ENCODE data around the gene PITPNB. TPM values are rescaled to one million over a fixed set of nuclear protein-coding genes. Genes with fewer than 3 reads are reported as not detected.

The PITPNB gene
- total and polyA plus RNA-seq, 4 experiments from 2014 or later = 68.8 to 88.4 (median 74.4) TPM

DNA sequence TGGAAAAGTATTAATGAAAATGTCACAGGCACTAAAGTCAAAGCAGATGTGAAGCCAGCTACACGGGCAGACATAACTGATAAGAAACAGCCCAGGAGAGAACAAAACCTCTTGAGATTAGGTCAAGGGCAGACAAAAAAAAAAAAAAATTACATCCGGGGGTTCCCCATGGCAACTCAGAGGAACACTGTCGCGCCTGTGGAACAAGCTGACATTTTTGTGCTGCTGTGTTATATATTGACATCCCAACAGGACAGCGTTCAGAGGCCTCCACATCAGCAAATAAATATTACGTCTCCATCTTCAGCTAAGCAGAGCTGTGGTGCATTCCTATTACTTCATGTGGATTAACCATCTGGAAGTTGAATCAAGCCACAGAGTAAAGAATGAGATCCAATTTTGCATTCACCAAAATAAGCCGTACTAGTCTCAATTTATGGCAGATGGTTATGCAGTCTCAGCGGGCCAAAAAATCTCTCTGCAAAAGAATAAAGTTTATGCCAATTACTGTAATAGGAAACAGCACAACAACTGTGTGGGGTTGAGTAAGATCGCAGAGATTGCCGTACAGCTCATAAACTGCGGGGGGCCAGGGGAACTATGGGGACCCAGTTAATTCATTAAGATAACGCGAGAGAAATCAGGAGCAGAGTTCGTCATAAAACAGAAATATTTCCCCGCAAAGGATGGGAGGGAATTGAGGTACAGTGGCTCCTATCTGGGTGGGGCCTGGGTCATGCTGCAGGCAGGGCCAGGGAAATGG is 76.2 kb downstream of the PITPNB start:
- POLR2A ChIA-PET (ENCODE audit: partially characterized antibody) = no interaction called here
- H3K4me1 Mint-ChIP-seq = peaks cover 0 to 2% (median 0%) of the 10 kb centered on the region in 4 donors

DNA sequence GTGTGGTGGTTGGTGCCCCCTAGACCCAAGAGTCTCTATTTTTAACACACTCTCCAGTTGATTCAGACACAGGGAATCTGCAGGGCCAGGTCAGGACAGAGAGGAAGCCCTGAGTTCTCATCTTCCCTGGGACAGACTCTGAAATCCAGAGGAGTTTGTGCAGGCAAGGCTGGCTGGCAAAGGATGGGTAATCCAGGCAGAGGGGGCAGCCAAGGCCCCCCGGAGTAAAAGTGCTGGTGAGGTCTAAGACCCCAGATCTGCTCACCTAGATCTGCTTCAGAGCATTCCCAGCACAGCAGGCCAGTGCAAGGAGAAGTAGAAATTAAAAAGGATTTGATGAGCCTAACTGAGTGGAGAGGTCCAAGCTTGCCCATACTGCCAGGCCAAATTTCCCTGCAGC is 76.9 kb downstream of the PITPNB start:
- intact Hi-C loops (cut with micrococcal nuclease) = no loop called here
- DNase-seq = no peak
- CTCF ChIA-PET (ENCODE audit: partially characterized antibody) = no interaction called here
- Histone ChIP-seq H3K36me3 (ENCODE audit: insufficient read depth, low read length) (peaks cover 6% of the 10 kb centered on the region), H3K4me3 (ENCODE audit: low read length in 2 of 2) (no peak overlapping the region), H3K9me3 (ENCODE audit: control insufficient read depth in 1 of 2, low read length in 2 of 2) (no peaks in the 10 kb centered on the region), H3K4me1 (ENCODE audit: insufficient read depth, low read length) (no peaks in the 10 kb centered on the region), H3K27me3 (ENCODE audit: insufficient read depth, low read length) (no peaks in the 10 kb centered on the region), H3K27ac (ENCODE audit: low read depth, low read length) (no peak overlapping the region)
- peaks cover 46% of the 10 kb centered on the region in 2 donors for H3K36me3 Mint-ChIP-seq
- POLR2A ChIA-PET (ENCODE audit: partially characterized antibody) = no interaction called here
- no peak overlapping the region for H3K4me3 Mint-ChIP-seq
- H3K9me3 Mint-ChIP-seq = peaks cover 0 to 13% (median 7%) of the 10 kb centered on the region in 8 donors
- H3K27ac Mint-ChIP-seq = no peak overlapping the region
- H3K27me3 Mint-ChIP-seq = no peaks in the 10 kb centered on the region
- H3K4me1 Mint-ChIP-seq = peaks cover 0 to 2% (median 0%) of the 10 kb centered on the region in 4 donors

More for the DNA sequence above, 76.2 kb downstream of the PITPNB start:
- no peaks in the 10 kb centered on the region for H3K27me3 Mint-ChIP-seq
- H3K9me3 Mint-ChIP-seq = peaks cover 0 to 10% (median 3%) of the 10 kb centered on the region in 8 donors
- intact Hi-C loops (cut with micrococcal nuclease) = no loop called here
- H3K4me3 Mint-ChIP-seq = no peak overlapping the region
- no peaks in the 10 kb centered on the region for H3K9me3 ChIP-seq (ENCODE audit: control insufficient read depth in 1 of 2, low read length in 2 of 2)
- CTCF ChIA-PET (ENCODE audit: partially characterized antibody) = no interaction called here
- no peak for DNase-seq
- no peak overlapping the region for H3K4me3 ChIP-seq (ENCODE audit: low read length in 2 of 2)
- H3K36me3 Mint-ChIP-seq = peaks cover 41 to 45% of the 10 kb centered on the region in 2 donors
- H3K36me3 ChIP-seq (ENCODE audit: insufficient read depth, low read length) = peaks cover 6% of the 10 kb centered on the region
- no peak overlapping the region for H3K27ac ChIP-seq (ENCODE audit: low read depth, low read length)
- H3K27ac Mint-ChIP-seq = peak overlapping the region in 1 of 7 donors; percentile 71
- no peaks in the 10 kb centered on the region for H3K27me3 ChIP-seq (ENCODE audit: insufficient read depth, low read length)
- no peaks in the 10 kb centered on the region for H3K4me1 ChIP-seq (ENCODE audit: insufficient read depth, low read length)

GRCh38 chr22:27840436-27840835 is 78.6 kb downstream of the PITPNB start:
- H3K27me3 Mint-ChIP-seq = no peaks in the 10 kb centered on the region
- POLR2A ChIA-PET (ENCODE audit: partially characterized antibody) = no interaction called here
- H3K4me3 Mint-ChIP-seq = no peak overlapping the region
- CTCF ChIA-PET (ENCODE audit: partially characterized antibody) = no interaction called here
- no peaks in the 10 kb centered on the region for H3K36me3 ChIP-seq (ENCODE audit: insufficient read depth, low read length)
- intact Hi-C loops (cut with micrococcal nuclease) = no loop called here
- H3K27me3 ChIP-seq (ENCODE audit: insufficient read depth, low read length) = no peaks in the 10 kb centered on the region
- H3K27ac ChIP-seq (ENCODE audit: low read depth, low read length) = no peak overlapping the region
- H3K4me1 ChIP-seq (ENCODE audit: insufficient read depth, low read length) = no peaks in the 10 kb centered on the region
- H3K9me3 Mint-ChIP-seq = peaks cover 0 to 13% (median 7%) of the 10 kb centered on the region in 8 donors
- H3K27ac Mint-ChIP-seq = peak overlapping the region in 1 of 7 donors; percentile 36
- no peaks in the 10 kb centered on the region for H3K9me3 ChIP-seq (ENCODE audit: control insufficient read depth in 1 of 2, low read length in 2 of 2)
- peaks cover 34 to 42% of the 10 kb centered on the region in 2 donors for H3K36me3 Mint-ChIP-seq
- peaks cover 0 to 2% (median 0%) of the 10 kb centered on the region in 4 donors for H3K4me1 Mint-ChIP-seq
- no peak overlapping the region for H3K4me3 ChIP-seq (ENCODE audit: low read length in 2 of 2)
- DNase-seq = no peak

DNA sequence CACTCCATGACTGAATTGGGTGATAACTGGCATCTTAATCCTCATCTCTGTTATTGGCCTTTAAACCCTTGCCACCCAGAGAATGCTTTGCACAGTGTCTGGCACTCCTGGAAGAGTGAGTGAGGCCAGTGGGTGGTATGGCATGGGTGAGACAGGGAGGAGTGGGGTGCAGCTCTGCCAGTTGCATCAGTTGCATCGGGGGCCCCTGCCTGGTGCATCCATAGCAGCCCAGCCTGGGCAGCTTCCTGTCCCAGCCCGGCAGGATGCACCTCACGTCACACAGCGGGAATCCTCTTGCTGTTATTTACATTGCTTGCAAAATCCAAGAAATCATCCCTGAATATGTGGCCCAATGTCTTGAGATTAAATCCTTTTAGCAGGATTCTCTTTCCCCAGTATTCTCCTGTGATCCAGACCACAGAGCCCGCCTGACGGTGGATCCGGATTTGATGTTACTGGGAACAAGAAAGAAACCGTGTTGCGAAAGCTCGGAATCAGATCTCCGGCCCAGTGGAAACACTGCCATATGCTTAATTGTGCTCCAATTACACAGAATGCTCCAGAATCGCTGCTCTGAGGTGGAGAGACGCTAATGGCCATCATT is 79.9 kb downstream of the PITPNB start:
- H3K27ac ChIP-seq (ENCODE audit: low read depth, low read length) = no peak overlapping the region
- no peaks in the 10 kb centered on the region for H3K4me1 ChIP-seq (ENCODE audit: insufficient read depth, low read length)
- H3K9me3 ChIP-seq (ENCODE audit: control insufficient read depth in 1 of 2, low read length in 2 of 2) = no peaks in the 10 kb centered on the region
- no peaks in the 10 kb centered on the region for H3K27me3 ChIP-seq (ENCODE audit: insufficient read depth, low read length)
- Mint-ChIP-seq H3K27ac (no peak overlapping the region), H3K4me3 (no peak overlapping the region), H3K9me3 (peaks cover 0 to 13% (median 7%) of the 10 kb centered on the region in 8 donors), H3K36me3 (peaks cover 32 to 42% of the 10 kb centered on the region in 2 donors), H3K27me3 (no peaks in the 10 kb centered on the region), H3K4me1 (peaks cover 0 to 2% (median 0%) of the 10 kb centered on the region in 4 donors)
- POLR2A ChIA-PET (ENCODE audit: partially characterized antibody) = no interaction called here
- DNase-seq = no peak
- H3K4me3 ChIP-seq (ENCODE audit: low read length in 2 of 2) = no peak overlapping the region
- intact Hi-C loops (cut with micrococcal nuclease) = no loop called here
- CTCF ChIA-PET (ENCODE audit: partially characterized antibody) = interaction anchor here (1.3 kb wide), 1 partner anchor 9 kb away, joined by 4 read pairs; no protein-coding TSS in a partner anchor
- no peaks in the 10 kb centered on the region for H3K36me3 ChIP-seq (ENCODE audit: insufficient read depth, low read length)

GRCh38 chr22:27836181-27836580 is 82.9 kb downstream of the PITPNB start:
- H3K36me3 ChIP-seq (ENCODE audit: insufficient read depth, low read length) = no peaks in the 10 kb centered on the region
- no peak for DNase-seq
- peak overlapping the region in 1 of 7 donors; percentile 41 for H3K27ac Mint-ChIP-seq
- no peak overlapping the region for H3K27ac ChIP-seq (ENCODE audit: low read depth, low read length)
- ChIA-PET POLR2A (ENCODE audit: partially characterized antibody) (no interaction called here), CTCF (ENCODE audit: partially characterized antibody) (no interaction called here)
- H3K9me3 Mint-ChIP-seq = peaks cover 0 to 13% (median 7%) of the 10 kb centered on the region in 8 donors
- no peak overlapping the region for H3K4me3 ChIP-seq (ENCODE audit: low read length in 2 of 2)
- no peaks in the 10 kb centered on the region for H3K9me3 ChIP-seq (ENCODE audit: control insufficient read depth in 1 of 2, low read length in 2 of 2)
- H3K27me3 Mint-ChIP-seq = no peaks in the 10 kb centered on the region
- H3K4me3 Mint-ChIP-seq = no peak overlapping the region
- H3K27me3 ChIP-seq (ENCODE audit: insufficient read depth, low read length) = no peaks in the 10 kb centered on the region
- H3K4me1 ChIP-seq (ENCODE audit: insufficient read depth, low read length) = peaks cover 7% of the 10 kb centered on the region
- intact Hi-C loops (cut with micrococcal nuclease) = no loop called here
- peaks cover 17 to 26% of the 10 kb centered on the region in 2 donors for H3K36me3 Mint-ChIP-seq
- peaks cover 3 to 15% (median 11%) of the 10 kb centered on the region in 4 donors for H3K4me1 Mint-ChIP-seq

DNA sequence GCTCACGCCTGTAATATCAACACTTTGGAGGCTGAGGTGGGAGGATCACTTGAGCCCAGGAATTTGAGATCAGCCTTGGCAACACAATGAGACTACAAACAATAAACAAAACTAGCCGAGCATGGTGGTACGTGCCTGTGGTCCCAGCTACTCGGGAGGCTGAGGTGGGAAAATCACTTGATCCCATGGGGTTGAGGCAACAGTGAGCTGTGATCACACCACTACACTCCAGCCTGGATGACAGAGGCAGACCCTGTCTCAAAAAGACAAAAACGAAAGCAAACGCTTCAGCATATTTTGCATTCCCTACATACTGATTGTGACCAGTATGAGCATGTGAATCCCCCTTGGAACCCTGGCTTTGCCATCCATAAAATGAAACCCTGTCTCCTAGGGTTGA is 83.6 kb downstream of the PITPNB start:
- Histone ChIP-seq H3K36me3 (ENCODE audit: insufficient read depth, low read length) (no peaks in the 10 kb centered on the region), H3K4me3 (ENCODE audit: low read length in 2 of 2) (no peak overlapping the region), H3K4me1 (ENCODE audit: insufficient read depth, low read length) (peaks cover 7% of the 10 kb centered on the region), H3K9me3 (ENCODE audit: control insufficient read depth in 1 of 2, low read length in 2 of 2) (no peaks in the 10 kb centered on the region), H3K27ac (ENCODE audit: low read depth, low read length) (no peak overlapping the region), H3K27me3 (ENCODE audit: insufficient read depth, low read length) (no peaks in the 10 kb centered on the region)
- Mint-ChIP-seq H3K9me3 (peaks cover 0 to 13% (median 7%) of the 10 kb centered on the region in 8 donors), H3K27me3 (no peaks in the 10 kb centered on the region), H3K36me3 (peaks cover 16 to 23% of the 10 kb centered on the region in 2 donors), H3K4me3 (no peak overlapping the region), H3K27ac (no peak overlapping the region), H3K4me1 (peaks cover 3 to 19% (median 11%) of the 10 kb centered on the region in 4 donors)
- no peak for DNase-seq
- CTCF ChIA-PET (ENCODE audit: partially characterized antibody) = no interaction called here
- intact Hi-C loops (cut with micrococcal nuclease) = no loop called here
- POLR2A ChIA-PET (ENCODE audit: partially characterized antibody) = no interaction called here

DNA sequence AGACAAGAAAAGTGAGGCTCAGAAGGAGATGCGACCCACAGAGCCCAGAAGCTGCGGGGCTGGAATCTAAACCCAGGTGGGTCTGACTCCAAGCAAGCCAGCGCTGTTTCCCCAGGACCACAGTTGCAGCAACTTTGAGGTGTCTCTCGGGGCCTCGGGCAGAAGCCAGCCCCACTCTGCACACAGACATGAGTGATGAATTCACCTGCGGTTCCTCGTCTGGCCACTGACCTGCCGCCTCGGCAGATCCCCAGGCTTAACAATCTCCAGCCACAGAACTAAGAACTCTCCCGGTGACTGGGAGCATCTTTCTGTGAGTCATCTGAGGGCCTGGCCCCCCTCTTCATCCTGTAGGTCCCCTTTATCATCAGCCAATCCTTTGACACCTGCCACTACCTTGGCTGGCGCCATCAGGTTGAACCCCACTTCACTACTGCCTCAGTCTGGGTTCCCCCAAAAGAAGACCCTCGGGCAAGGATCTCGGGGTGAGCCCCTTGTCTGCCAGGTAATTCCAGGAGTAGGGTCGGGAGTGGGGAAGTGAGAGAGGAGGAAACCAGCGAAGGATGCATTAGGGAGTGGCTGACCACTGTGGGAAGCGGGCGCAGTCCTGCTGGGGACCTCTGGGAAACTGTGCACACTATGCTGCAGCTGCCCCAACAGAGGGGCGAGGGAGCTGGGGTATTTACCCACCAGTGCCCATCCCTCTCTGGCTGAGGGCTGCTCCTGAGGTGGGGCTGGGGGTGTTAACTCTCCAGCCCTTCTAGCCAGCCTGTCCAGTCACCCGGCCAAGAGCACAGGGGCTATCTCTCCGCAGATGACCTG is 84.5 kb downstream of the PITPNB start:
- Mint-ChIP-seq H3K27ac (no peak overlapping the region), H3K4me1 (peaks cover 3 to 19% (median 10%) of the 10 kb centered on the region in 4 donors), H3K27me3 (no peaks in the 10 kb centered on the region), H3K4me3 (no peak overlapping the region), H3K9me3 (peaks cover 0 to 13% (median 6%) of the 10 kb centered on the region in 8 donors), H3K36me3 (peaks cover 11 to 17% of the 10 kb centered on the region in 2 donors)
- Histone ChIP-seq H3K27me3 (ENCODE audit: insufficient read depth, low read length) (no peaks in the 10 kb centered on the region), H3K4me3 (ENCODE audit: low read length in 2 of 2) (no peak overlapping the region), H3K27ac (ENCODE audit: low read depth, low read length) (no peak overlapping the region), H3K9me3 (ENCODE audit: control insufficient read depth in 1 of 2, low read length in 2 of 2) (no peaks in the 10 kb centered on the region), H3K4me1 (ENCODE audit: insufficient read depth, low read length) (peaks cover 7% of the 10 kb centered on the region), H3K36me3 (ENCODE audit: insufficient read depth, low read length) (no peaks in the 10 kb centered on the region)
- POLR2A ChIA-PET (ENCODE audit: partially characterized antibody) = no interaction called here
- DNase-seq = no peak
- intact Hi-C loops (cut with micrococcal nuclease) = no loop called here
- CTCF ChIA-PET (ENCODE audit: partially characterized antibody) = no interaction called here
